ENCODE data around the gene CMIP. TPM values are rescaled to one million over a fixed set of nuclear protein-coding genes. Genes with fewer than 3 reads are reported as not detected.

The CMIP gene
- polyA plus RNA-seq, 1 donor, result 11.9 TPM

DNA sequence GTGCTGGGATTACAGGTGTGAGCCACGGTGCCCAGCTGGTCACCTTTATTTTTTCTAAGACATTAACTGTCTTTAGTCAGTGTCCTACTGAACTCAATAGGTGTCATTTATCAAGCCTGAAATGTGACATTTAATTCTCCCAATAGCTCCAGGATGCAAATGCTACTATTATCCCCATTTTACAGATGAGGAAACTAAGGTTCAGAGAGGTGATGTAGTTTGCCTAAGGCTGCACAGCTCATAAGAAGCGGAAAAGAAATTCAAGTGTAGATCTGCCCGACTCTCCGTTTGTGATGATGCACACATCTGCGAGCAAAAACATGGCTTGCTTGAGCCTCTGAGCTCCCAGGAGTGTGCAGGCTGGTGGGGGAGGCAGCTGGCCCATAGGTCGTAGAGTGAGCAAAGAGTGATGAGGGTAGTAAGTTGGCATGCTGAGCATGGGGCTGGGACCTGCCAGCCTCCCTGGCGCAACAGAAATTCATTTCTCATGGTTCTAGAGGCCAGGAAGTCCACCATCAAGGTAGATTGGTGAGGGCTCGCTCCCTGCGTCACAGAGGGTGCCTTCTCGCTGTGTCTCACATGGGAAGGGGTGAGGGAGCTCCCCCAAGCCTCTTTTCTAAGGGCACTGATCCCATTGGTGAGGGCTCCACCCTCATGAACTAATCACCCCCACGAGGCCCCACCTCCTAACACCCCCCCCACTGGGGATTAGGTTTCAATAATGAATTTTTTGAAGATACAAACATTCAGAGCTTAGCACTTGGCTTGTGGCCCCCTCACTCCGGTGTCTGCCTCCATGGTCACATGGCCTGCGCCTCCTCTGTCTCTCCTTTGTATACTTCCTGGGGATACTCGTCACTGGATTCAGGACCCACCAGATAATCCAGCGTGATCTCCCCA is 193.0 kb downstream of the CMIP start:
- no peak for DNase-seq (ENCODE audit: low read depth)

GRCh38 chr16:81638286-81638945 is 193.8 kb downstream of the CMIP start:
- DNase-seq (ENCODE audit: low read depth), result no peak

DNA sequence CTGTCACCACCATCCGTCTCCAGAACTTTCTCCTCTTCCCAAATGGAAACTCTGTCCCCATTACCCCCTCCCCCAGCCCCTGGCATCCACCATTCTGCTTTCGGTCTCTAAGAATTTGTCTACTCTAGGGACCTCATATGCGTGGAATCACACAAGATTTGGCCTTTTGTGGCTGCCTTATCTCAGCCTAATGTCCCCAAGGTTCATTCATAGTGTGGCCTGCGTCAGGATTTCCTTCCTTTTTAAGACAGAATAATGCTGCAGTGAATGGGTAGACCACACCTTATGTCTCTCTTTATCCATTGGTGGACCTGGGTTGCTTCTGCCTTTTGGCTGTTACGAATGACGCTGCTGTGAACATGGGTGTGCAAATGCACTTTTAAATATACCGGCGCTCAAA is 194.7 kb downstream of the CMIP start:
- DNase-seq (ENCODE audit: low read depth), result no peak

DNA sequence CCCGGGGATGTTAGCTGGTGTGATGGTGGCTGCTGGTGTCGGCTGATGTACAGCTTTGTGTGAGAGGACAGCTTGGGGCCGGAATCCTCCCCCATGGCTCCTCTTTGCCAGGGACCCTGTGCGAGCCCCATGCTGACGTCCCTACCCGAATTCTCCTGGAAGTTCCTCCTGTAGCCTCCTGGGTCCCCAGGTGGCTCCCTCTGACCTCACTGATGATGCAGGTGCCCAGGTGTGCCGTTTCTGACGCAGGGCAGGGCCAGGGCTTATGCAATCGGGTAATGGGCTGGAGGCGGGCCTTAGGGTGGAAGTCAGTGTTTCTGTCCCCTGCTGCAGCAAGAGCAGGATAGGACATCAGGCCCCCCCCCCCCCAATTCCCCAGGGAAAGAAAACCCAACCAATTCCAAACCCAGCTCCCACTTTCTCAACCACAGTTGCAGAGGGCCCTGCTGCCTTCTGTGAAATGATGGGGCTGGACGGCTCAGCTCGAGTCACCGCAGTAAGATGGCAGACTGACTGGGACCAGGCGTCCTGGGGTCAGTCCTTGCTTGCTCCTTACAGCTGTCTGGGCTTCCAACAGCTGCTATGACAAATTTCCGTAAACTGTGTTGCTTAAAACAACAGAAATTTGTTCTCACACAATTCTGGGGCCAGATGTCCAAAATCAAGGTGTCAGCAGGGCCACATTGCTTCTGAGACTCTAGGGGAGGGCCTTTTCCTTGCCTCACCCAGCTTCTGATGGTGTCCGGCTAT is 195.5 kb downstream of the CMIP start:
- DNase-seq (ENCODE audit: low read depth), result no peak

DNA sequence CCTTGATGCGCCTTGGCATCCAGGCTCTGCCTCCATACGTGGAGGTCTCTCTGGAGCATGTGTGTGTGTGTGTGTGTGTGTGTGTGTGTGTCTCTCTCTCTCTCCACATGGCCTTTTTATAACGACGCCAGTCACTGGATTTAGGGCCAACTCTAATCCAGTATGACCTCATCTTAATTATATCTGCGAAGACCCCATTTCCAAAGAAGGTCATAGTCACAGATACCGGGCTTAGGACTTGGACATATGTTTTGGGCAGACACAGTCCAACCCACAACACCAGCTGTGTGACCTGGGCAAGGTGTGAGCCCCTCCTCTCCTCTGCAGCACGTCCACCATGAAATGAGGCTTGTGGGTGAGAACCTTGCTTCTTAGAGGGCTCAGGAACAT is 196.1 kb downstream of the CMIP start:
- DNase-seq (ENCODE audit: low read depth), result no peak

- DNase-seq (ENCODE audit: low read depth), result no peak
Measured at GRCh38 chr16:81641395-81642106, 196.9 kb downstream of the CMIP start.

GRCh38 chr16:81642107-81642436 is 197.5 kb downstream of the CMIP start:
- DNase-seq (ENCODE audit: low read depth), result no peak

DNA sequence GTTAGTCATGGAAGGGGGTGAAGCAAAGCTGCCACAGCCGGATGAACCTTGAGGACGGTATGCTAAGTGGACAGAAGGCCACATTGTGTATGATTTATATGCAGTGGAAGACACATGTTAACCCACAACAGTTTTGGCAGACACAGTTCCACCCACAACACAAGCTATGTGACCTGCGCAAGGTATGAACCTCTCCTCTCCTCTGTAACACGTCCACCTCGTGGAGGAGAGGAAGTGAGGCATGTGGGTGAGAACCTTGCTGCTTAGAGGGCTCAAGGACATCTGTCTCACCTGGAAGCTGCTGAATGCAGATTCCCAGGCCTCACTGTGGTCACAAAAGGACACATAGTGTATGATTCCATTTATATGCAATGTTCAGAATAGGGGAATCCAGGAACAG is 198.3 kb downstream of the CMIP start:
- DNase-seq (ENCODE audit: low read depth), result no peak

GRCh38 chr16:81645266-81645694 is 200.7 kb downstream of the CMIP start:
- no peak for DNase-seq (ENCODE audit: low read depth)

GRCh38 chr16:81645925-81646324 is 201.3 kb downstream of the CMIP start:
- DNase-seq (ENCODE audit: low read depth), result no peak

- no peak for DNase-seq (ENCODE audit: low read depth)
Measured at GRCh38 chr16:81646561-81646960, 202.0 kb downstream of the CMIP start.

GRCh38 chr16:81647527-81647926 is 202.9 kb downstream of the CMIP start:
- no peak for DNase-seq (ENCODE audit: low read depth)

DNA sequence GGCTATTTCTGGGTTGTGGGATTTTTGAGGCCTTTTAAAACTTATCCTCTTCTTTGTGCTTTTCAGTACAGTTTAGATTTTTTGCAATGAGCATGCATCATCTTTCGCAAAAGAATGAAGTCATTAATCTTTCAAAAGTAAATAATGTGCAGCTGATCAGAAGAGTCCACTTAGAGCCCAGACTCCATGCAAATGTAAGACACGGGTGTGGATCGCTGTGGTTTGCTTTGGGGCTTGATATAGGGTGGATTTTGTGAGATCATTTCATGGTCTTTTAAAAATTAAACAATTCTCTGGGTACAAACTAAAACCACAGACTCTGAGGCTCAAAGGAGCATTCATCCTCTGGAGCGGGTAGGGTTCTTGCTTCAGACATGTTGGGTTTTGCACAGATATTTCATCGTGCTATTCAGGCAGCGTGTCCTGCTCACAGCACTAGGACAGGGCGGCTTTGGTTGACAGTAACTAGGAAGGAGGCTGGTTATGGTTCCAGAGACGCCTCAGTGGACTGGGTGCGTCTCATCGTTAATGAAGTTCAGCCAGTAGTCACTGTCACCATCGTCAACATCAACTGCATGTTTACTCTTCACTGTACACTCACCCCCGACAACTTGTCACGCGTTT is 205.1 kb downstream of the CMIP start:
- DNase-seq (ENCODE audit: low read depth), result no peak

DNA sequence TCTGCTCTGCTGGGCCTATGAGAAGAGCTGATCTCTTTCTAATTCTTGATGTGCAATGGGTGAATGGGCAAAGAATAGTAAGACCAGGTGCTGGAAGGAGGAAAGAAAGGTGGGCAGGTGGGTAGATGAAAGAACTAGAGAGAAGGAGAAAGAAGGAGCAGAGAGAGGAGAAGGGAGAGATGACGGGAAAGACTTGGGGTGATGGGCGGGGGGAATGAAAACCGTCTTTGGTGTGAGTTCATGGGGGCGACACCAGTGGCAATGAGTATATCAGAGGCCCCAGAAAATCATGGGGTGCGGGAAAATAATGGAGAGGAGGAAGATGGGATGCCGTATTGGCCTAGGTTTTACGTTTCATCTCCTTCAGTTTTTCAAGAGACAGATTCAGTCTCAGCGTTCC is 205.7 kb downstream of the CMIP start:
- no peak for DNase-seq (ENCODE audit: low read depth)

GRCh38 chr16:81650982-81651562 is 206.5 kb downstream of the CMIP start:
- DNase-seq (ENCODE audit: low read depth), result peak; percentile 88

GRCh38 chr16:81651758-81652718 is 207.4 kb downstream of the CMIP start:
- DNase-seq (ENCODE audit: low read depth), result no peak

DNA sequence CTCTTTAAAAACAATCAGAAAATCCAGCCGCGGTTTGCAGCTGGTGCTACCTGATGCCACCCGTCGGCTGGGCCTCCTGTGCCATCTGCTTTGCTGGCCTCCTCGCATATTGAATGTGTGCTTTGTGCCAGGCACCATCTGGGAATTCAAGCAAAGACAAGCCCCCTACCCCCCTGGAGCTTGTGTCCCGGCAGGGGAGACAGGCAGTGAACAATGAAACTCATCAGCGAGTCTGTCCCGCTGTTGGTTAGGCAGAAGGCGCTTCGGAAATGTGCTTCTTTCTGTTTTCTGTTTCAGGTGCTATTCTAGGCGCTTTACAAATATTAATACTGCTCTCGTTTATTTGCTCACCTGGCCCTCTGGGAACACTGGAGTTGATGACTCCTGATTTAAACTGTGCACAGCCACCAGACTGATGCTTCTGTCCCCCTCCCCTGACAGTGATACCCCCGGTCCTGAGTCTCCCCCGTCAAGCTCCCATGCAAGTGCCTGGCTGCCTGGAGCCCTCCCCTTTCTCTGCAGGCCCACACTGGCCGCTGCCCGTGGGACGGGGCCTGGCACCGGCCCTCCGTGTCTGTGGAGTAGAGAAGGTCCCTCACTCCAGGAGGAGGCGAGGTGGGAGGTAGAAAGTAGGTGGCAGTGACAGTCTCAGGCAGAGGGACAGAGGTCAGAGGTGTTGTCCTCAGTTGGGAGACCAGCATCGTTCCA is 208.3 kb downstream of the CMIP start:
- no peak for DNase-seq (ENCODE audit: low read depth)

DNA sequence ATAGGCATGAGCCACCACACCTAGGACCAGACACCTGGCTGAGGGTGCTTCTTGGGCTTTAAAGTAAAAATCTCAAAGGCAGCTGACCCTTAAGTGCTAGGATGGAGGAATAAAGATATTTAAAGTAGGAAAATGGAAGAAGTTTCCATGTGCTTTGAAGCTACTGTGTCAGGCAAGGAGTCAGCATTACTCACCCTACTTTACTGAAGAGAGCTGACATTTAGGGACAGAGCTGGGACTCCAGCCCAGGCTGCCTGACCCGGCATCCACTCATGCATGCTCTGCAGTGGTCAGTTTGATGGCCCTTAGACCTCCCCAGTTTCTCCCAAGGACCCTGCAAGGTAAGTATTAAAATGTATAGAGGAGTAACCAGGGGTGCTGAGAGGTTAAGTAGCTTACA is 209.7 kb downstream of the CMIP start:
- no peak for DNase-seq (ENCODE audit: low read depth)

- DNase-seq (ENCODE audit: low read depth), result no peak
Measured at GRCh38 chr16:81655469-81656162, 211.0 kb downstream of the CMIP start.
